ENCODE data around the gene DNAJB12.
A peak's percentile ranks its signal among the peaks of the same experiment; 100 is the strongest.
"Not testable (repeated sequence)": the region's sequence is repeated elsewhere in the genome, so short reads cannot be mapped to it uniquely, and the experiment has no call there.

DNAJB12 gene

DNA sequence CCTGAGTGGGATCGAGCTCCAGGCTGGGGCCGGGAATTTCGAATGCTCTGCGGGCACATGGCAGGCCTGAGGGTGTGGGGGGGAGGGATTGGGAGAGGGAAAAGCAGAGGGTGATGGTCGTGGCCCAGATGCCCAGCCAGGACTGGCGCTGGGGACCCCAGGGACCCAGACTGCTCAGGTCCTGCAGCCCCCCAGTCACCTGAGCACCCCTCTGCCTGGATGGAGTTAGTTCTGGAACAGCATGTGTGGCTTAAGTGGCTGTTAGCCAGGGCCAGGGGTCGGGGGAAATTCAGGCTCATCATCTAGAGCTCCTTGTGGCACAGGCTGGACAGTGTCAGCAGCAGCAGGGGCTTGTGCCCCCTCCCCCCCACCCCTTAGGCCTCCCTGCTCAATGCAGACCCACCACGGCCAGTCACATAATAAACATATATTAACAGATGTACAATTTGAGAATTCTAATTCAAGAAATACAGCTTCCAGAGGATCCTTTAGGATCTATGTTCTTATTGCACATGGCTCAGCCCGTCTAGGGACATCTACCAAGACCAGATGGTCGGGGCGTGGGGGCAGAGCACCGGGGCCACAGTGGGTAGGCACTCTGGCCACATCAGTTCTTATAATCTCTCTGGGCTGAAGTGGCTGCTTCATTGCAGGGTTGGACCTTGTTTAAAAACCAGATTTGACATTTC is 22.2 kb downstream of the DNAJB12 start:
- no peak overlapping the region for H3K4me3 ChIP-seq (ENCODE audit: low read depth, low read length)
- TF ChIP-seq, protein P1, sequence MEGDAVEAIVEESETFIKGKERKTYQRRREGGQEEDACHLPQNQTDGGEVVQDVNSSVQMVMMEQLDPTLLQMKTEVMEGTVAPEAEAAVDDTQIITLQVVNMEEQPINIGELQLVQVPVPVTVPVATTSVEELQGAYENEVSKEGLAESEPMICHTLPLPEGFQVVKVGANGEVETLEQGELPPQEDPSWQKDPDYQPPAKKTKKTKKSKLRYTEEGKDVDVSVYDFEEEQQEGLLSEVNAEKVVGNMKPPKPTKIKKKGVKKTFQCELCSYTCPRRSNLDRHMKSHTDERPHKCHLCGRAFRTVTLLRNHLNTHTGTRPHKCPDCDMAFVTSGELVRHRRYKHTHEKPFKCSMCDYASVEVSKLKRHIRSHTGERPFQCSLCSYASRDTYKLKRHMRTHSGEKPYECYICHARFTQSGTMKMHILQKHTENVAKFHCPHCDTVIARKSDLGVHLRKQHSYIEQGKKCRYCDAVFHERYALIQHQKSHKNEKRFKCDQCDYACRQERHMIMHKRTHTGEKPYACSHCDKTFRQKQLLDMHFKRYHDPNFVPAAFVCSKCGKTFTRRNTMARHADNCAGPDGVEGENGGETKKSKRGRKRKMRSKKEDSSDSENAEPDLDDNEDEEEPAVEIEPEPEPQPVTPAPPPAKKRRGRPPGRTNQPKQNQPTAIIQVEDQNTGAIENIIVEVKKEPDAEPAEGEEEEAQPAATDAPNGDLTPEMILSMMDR (IDR thresholded peaks at IDR 0.05; ENCODE audit: low read depth, low read length, missing control alignments), result no peak
- in situ Hi-C loops (cut with HindIII; ENCODE audit: low sequenced_read_pairs), result no loop called here
- no peak for DNase-seq (ENCODE audit: low read depth)

DNA sequence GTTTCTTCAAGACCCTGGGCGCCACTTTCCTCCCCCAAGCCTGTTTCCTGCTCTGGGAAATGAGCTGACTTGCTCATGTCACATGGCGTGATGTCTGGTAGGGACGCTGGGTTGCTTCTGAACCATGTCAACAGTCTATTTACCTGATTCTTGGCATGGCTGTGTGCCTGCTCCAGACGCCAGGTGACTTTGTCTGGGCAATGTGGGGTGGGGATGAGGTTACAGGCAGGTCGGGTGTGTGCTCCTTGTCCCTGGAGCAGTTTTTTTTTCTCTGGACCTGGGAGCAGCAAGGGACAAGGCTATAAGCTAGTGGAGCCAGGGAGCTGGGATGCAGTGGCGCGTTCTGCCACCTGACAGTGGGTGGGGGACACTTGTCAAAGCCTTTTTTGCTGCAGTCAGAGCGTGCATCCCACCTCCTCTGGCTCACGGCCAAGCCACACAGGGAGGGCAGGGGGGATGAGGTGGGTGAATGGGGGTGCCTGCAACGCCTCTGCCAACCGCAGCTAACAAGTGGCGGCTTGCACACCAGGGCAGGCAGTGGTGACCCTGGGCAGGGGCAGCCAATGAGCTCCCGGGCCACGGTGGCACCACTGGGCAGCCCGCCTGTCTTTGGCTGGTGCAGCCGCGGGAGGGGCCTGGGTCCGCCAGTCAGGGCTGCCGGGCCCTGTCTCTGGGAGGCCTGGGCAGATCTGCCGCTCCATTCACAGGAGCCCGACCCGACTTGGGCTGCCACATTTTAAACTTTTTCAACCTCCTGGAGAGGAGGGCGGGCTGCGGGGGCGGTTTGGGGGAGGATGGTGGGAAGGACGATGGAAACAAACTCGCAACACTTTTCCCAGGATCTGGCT is 22.9 kb downstream of the DNAJB12 start:
- TF ChIP-seq, protein P1 (IDR thresholded peaks at IDR 0.05; ENCODE audit: low read depth, low read length, missing control alignments), result no peak
- no peak for DNase-seq (ENCODE audit: low read depth)
- in situ Hi-C loops (cut with HindIII; ENCODE audit: low sequenced_read_pairs), result no loop called here
- H3K4me3 ChIP-seq (ENCODE audit: low read depth, low read length), result no peak overlapping the region

DNA sequence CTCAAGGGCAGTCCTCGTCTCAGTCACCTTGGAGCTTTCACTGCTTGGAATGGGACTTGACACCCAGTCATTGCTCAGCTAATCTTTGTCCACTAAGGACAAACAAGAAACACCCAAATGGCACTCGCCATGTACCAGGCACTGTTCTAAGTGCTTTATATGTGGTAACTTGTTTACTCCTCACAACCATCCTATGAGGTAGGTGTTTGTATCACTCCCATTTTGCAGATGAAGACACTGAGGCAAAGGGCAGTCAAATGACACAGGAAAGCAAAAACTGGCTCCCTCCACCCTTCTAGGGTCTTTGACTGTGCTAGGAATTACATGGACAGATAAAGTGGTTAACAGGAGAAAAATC is 24.7 kb downstream of the DNAJB12 start:
- no peak for DNase-seq (ENCODE audit: low read depth)
- TF ChIP-seq, protein P1 (IDR thresholded peaks at IDR 0.05; ENCODE audit: low read depth, low read length, missing control alignments), result no peak
- in situ Hi-C loops (cut with HindIII; ENCODE audit: low sequenced_read_pairs), result no loop called here
- H3K4me3 ChIP-seq (ENCODE audit: low read depth, low read length), result no peak overlapping the region

DNA sequence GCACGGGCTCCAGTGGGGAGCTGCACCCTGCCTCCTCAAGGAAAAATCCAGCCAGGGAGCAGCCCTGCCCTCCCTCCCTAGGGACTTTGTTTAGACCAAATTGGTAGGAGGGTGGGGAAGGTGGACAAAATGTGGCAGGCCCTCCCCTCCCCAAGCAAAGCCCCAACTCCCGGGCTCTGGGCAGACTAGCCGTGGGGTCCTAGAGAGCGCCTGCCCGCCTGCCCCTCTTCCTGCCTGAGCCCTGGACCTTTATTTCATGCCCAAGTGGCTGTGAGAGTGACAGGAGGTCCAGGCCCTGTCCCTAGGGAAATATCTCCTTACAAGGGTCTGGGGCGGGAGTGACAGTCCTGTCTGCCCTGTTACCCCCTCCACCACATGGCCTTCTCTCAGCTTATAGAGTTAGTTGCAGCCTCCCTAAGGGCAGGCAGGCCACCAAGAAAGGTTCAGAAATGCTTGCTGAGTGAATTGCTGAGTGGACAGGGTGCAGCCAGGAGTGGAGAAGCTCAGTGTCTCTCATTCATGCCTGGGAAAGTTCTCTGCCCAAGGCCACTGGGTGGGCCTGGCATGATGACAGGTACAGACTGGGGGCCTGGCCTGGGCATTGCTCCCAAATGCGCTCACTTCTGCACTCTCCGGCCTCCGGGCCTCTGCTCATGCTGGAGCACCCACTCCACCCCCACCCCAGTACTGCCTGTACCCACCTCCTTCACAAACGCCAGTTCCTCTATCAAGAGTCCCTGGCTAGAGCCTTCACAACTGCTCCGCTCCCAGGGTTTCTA is 25.2 kb downstream of the DNAJB12 start:
- in situ Hi-C loops (cut with HindIII; ENCODE audit: low sequenced_read_pairs), result no loop called here
- TF ChIP-seq, protein P1 (IDR thresholded peaks at IDR 0.05; ENCODE audit: low read depth, low read length, missing control alignments), result no peak
- DNase-seq (ENCODE audit: low read depth), result no peak
- no peak overlapping the region for H3K4me3 ChIP-seq (ENCODE audit: low read depth, low read length)

DNA sequence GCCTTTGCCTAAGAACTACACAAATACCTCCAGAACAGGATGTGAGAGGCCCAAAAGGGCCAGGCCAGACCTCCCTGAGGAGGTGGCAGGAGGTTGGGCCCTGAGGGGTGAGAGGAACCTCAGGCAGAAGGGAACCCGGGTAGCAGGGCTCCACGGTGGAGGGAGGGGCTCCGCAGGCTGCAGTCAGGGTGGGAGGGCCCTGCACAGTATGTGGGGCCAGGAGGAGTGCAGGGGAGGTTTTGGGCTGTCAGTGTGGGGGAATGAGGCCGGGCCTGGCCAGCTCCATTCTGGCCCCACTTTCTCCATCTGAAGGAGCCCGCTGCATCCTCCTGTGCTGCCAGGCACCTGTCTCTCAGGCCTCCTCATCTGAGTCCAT is 25.9 kb downstream of the DNAJB12 start:
- TF ChIP-seq, protein P1 (IDR thresholded peaks at IDR 0.05; ENCODE audit: low read depth, low read length, missing control alignments), result no peak
- no peak for DNase-seq (ENCODE audit: low read depth)
- in situ Hi-C loops (cut with HindIII; ENCODE audit: low sequenced_read_pairs), result no loop called here
- no peak overlapping the region for H3K4me3 ChIP-seq (ENCODE audit: low read depth, low read length)

DNA sequence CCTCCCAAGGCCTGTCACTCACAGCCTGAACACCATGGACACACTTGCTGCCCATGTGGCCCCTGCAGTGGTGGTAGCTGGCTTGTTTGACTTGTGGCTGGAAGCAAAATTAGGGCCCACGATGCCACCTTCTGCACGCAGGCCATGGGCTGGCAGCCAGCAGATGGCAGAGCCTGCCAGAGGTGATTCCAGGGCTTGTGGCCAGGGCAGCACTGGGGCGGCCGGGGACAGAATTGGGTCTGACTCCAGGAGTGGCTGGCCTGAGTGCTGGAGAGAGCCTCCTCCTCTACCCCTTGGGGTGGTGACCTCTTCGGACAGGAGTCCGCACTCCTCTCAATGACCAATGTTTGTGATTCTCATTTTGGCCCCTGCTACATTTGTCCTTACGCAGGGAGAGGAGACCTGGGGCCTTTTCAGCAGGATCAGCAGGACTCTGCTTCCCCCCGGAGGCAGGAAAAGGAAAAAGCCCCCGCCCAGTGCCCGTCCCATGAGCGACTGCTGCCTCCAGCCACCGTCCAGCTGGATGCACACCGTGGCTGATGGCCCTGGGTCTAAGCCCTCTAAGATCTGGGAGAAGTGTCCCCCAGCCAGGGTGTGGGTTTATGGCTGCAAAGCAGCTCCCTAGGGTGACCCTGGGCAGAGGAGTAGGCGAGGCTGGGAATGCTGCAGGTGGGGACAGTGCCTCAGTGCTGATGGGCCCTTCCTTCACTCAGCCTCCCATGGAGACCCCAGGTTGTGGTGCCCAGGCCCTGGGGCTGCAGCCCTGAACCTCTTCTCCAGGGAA is 26.5 kb downstream of the DNAJB12 start:
- H3K4me3 ChIP-seq (ENCODE audit: low read depth, low read length), result no peak overlapping the region
- in situ Hi-C loops (cut with HindIII; ENCODE audit: low sequenced_read_pairs), result no loop called here
- TF ChIP-seq, protein P1 (IDR thresholded peaks at IDR 0.05; ENCODE audit: low read depth, low read length, missing control alignments), result peak; percentile 76

DNA sequence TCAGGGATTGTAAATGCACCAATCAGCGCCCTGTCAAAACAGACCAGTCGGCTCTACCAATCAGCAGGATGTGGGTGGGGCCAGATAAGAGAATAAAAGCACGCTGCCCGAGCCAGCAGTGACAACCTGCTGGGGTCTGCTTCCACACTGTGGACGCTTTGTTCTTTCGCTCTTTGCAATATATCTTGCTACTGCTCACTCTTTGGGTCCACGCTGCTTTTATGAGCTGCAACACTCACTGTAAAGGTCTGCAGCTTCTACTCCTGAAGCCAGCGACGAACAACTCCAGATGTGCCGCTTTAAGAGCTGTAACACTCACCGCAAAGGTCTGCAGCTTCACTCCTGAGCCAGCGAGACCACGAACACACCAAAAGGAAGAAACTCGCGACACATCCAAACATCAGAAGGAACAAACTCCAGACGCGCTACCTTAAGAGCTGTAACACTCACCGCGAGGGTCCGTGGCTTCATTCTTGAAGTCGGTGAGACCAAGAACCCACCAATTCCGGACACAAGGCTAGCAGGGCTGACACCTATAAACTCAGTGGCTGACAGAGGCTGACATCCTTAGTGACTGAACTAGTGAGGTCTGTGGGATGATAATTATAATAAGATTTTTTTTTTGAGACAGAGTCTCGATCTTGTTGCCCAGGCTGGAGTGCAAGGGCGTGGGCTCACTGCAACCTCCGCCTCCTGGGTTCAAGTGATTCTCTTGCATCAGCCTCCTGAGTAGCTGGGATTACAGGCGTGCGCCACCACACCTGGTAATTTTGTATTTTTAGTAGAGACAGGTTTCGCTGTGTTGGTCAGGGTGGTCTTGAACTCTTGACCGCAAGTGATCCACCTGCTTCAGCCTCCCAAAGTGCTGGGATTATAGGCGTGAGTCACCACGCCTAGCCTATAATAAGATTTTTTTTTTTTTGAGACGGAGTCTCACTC is 27.8 kb downstream of the DNAJB12 start:
- H3K4me3 ChIP-seq (ENCODE audit: low read depth, low read length); in situ Hi-C loops (cut with HindIII; ENCODE audit: low sequenced_read_pairs); DNase-seq (ENCODE audit: low read depth): not testable (repeated sequence)

More for the DNA sequence above, 26.5 kb downstream of the DNAJB12 start:
- DNase-seq (ENCODE audit: low read depth), result no peak
